Right lobe of liver (tissue), 6 donors: Measurements from ENCODE around the gene PTK7. TPM values are rescaled to one million over a fixed set of nuclear protein-coding genes. Genes with fewer than 3 reads are reported as not detected.

Source experiments
- ATAC-seq, 4 donors: fragments of 200-7000 bp; cut with Tn5 transposase; one replicate each; pipeline ENCODE4 v1.9.1; 2020; ENCODE audit warnings: mild to moderate bottlenecking in 4 of 4, moderate library complexity in 4 of 4
- DNase-seq, 3 donors: peaks; one replicate each; pipeline ENCODE4 v3.0.0-alpha.2; 2020
- H3K27ac ChIP-seq, 3 donors: fragments of 200-600 bp; one replicate each; pipeline ENCODE4 v1.8.0; 2022
- H3K27me3 ChIP-seq, 2 donors: fragments of 200-600 bp; one replicate each; pipeline ENCODE4 v1.8.0; 2022
- H3K36me3 ChIP-seq, 4 donors: fragments of 200-600 bp; sonication (generic) in 1 of 4; one replicate each; pipeline versions ENCODE4 v1.5.1 to v1.8.0; 2017 to 2022; ENCODE audit warnings: control low read depth in 1 of 4
- H3K4me1 ChIP-seq, 4 donors: fragments of 200-600 bp; sonication (generic) in 1 of 4; one replicate each; pipeline versions ENCODE4 v1.5.1 to v1.8.0; 2017 to 2022; ENCODE audit warnings: control low read depth in 1 of 4
- H3K4me3 ChIP-seq, 3 donors: fragments of 200-600 bp; one replicate each; pipeline ENCODE4 v1.8.0; 2022
- H3K9me3 ChIP-seq, 4 donors: fragments of 200-600 bp; sonication (generic) in 1 of 4; one replicate each; pipeline versions ENCODE4 v1.5.1 to v1.8.0; 2017 to 2022; ENCODE audit warnings: control low read depth in 1 of 4
- POLR2A ChIP-seq: fragments of 450-650 bp; IDR thresholded peaks from one replicate; pipeline ENCODE4 v1.6.1; 2017; ENCODE audit warnings: antibody characterized with exemption, mild to moderate bottlenecking
- WGBS: methylation state at CpG from one replicate; pipeline ENCODE4 v1.1.6; 2018; ENCODE audit warnings: low coverage, low lambda C conversion rate; ENCODE audit not compliant: insufficient coverage; ENCODE audit errors: missing lambda C conversion rate; 5-methylcytosine and 5-hydroxymethylcytosine counted together
- intact Hi-C, 2 donors: fragments of 100-400 bp; cut with DNase I; formaldehyde crosslinking; loops; one replicate each; pipeline versions ENCODE4 v1.11.2 to v1.14.1; 2022
- total RNA-seq, 6 experiments: library from RNA; depleted of rRNA in 2 of 6; stranded (reverse); fragments of >200 nt in 2 of 6; fragmentation: NEBNext Ultra II Directional in 3 of 6; extraction: Animal tissue kit (Norgen Biotek cat#: 25700) in 3 of 6; gene quantifications; one replicate each; pipeline versions ENCODE4 v1.1.0 to v1.2.4, GENCODE V29; 2016 to 2023
- TF ChIP-seq, protein P1 (sequence below), 4 donors: fragments of 200-600 bp in 3 of 4; fragments of 450-650 bp in 1 of 4; IDR thresholded peaks; one replicate each; pipeline versions ENCODE4 v1.5.1 to v1.8.0; 2016 to 2022; ENCODE audit warnings: antibody characterized with exemption in 4 of 4, mild to moderate bottlenecking in 2 of 4
- donor health status: DM: no; HTN: yes; CAD: no.
- donor health status: DM: no; HTN: no; CAD: no.
- donor health status: DM: no; HTN: no; CAD: no.
- donor health status: DM: no; HTN: yes; CAD: no.
- donor health status: DM: no; HTN: yes; CAD: no.

PTK7 gene
- total RNA-seq, 6 experiments from 2014 or later, result 0.55 to 1.8 (median 0.99) TPM

DNA sequence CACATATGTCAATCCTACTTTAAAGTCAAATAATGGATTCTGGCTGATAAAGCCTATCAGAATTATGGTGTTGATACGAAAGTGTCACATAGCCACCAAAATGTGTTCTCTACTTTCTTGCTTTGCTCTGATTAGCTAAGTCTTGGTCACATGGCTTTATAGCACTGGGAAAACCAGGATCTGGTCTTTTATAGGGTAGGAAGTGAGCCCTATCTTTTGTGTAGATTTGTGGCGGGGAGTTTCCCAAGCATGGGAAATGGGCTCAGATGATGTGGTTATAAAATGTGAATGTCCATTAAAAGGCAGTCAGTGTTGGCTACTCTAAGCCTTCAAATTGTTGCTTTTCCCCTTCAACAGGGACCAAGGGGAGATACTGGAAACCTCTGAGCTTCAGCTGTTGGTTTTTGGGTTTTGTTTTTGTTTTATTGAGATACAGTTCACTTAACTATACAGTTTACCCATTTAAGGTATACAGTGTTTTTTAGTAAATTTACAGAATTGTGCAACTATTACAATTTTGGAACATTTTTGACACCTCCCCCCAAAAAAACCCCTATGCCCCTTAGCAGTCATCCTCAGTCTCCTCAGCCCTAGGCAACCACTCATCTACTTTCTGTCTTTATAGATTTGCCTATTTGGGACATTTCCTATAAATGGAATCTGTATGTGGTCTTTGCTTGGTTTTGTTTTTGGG, 42.5 kb upstream of the PTK7 start:
- Histone ChIP-seq H3K36me3 (peaks cover 0 to 39% (median 10%) of the 10 kb centered on the region in 4 donors), H3K4me1 (peaks cover 0 to 11% (median 0%) of the 10 kb centered on the region in 4 donors), H3K27ac (no peak overlapping the region), H3K4me3 (no peak overlapping the region), H3K9me3 (no peaks in the 10 kb centered on the region), H3K27me3 (no peaks in the 10 kb centered on the region)
- DNase-seq (no peak), ATAC-seq (no peak)
- intact Hi-C loops, result no loop called here
- no peak for TF ChIP-seq POLR2A
- TF ChIP-seq, protein P1, sequence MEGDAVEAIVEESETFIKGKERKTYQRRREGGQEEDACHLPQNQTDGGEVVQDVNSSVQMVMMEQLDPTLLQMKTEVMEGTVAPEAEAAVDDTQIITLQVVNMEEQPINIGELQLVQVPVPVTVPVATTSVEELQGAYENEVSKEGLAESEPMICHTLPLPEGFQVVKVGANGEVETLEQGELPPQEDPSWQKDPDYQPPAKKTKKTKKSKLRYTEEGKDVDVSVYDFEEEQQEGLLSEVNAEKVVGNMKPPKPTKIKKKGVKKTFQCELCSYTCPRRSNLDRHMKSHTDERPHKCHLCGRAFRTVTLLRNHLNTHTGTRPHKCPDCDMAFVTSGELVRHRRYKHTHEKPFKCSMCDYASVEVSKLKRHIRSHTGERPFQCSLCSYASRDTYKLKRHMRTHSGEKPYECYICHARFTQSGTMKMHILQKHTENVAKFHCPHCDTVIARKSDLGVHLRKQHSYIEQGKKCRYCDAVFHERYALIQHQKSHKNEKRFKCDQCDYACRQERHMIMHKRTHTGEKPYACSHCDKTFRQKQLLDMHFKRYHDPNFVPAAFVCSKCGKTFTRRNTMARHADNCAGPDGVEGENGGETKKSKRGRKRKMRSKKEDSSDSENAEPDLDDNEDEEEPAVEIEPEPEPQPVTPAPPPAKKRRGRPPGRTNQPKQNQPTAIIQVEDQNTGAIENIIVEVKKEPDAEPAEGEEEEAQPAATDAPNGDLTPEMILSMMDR (IDR thresholded peaks at IDR 0.05), result no peak
- 67% methylated on average over 1 of the region's 2 CpGs for WGBS

- no peaks in the 10 kb centered on the region for H3K9me3 ChIP-seq
- no peaks in the 10 kb centered on the region for H3K27me3 ChIP-seq
- no peak overlapping the region for H3K4me3 ChIP-seq
- H3K4me1 ChIP-seq, result peaks cover 0 to 11% (median 0%) of the 10 kb centered on the region in 4 donors
- H3K27ac ChIP-seq, result no peak overlapping the region
- ATAC-seq, result no peak
- TF ChIP-seq, protein P1 (IDR thresholded peaks at IDR 0.05), result no peak
- no peak for TF ChIP-seq POLR2A
- intact Hi-C loops, result no loop called here
- peaks cover 0 to 35% (median 8%) of the 10 kb centered on the region in 4 donors for H3K36me3 ChIP-seq
- DNase-seq, result no peak
- WGBS, result 67% methylated on average over 1 of the region's 2 CpGs
Measured at GRCh38 chr6:43034190-43034525, 42.0 kb upstream of the PTK7 start.

DNA sequence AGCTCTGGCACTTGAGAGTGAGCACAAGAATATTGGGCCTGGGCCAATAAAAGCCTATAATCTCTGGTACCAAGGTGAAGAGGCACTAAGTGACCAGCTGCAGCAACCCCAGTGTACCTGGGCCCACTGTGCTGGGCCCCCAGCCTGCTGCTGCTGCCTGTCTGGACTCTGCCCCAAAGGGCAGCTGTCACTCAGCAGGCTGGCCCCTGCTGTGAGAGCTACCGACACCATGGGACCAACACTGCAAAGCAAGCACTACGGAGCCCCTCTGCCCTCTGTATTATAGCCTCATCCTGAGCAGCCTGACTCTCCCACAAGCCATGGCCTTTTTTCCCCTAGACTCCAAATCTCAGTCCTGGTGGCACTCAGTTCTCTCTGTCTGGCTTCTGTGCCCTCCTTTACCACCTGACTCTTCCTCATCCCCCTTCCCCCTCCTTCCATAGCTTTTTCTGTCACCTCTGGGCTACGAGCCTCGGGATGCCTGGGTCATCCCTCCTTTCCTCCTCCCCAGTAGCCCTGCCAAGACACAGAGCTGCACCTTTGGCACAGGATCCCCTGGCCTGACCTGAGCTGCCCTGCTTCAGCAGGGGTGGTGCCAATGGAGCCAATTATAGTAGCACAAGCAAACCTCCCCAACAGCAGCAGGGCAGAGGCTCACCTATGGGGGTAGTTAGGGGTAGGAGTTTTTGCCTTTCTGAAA, 40.5 kb upstream of the PTK7 start:
- TF ChIP-seq, protein P1 (IDR thresholded peaks at IDR 0.05), result no peak
- TF ChIP-seq POLR2A, result no peak
- DNase-seq (peak in 1 of 3 donors; percentile 77), ATAC-seq (peak; percentile 43 to 95 (median 74))
- no peaks in the 10 kb centered on the region for H3K9me3 ChIP-seq
- H3K27me3 ChIP-seq, result no peaks in the 10 kb centered on the region
- intact Hi-C loops, result no loop called here
- peaks cover 0 to 20% (median 5%) of the 10 kb centered on the region in 4 donors for H3K36me3 ChIP-seq
- no peak overlapping the region for H3K4me3 ChIP-seq
- H3K4me1 ChIP-seq, result peaks cover 0 to 11% (median 0%) of the 10 kb centered on the region in 4 donors
- 27% methylated on average over 2 of the region's 4 CpGs for WGBS
- no peak overlapping the region for H3K27ac ChIP-seq

- H3K4me1 ChIP-seq, result peaks cover 0 to 11% (median 0%) of the 10 kb centered on the region in 4 donors
- H3K36me3 ChIP-seq, result peaks cover 0 to 19% (median 7%) of the 10 kb centered on the region in 4 donors
- TF ChIP-seq POLR2A, result no peak
- TF ChIP-seq, protein P1 (IDR thresholded peaks at IDR 0.05), result no peak
- H3K4me3 ChIP-seq, result no peak overlapping the region
- no peaks in the 10 kb centered on the region for H3K9me3 ChIP-seq
- intact Hi-C loops, result no loop called here
- ATAC-seq (no peak), DNase-seq (no peak)
- H3K27me3 ChIP-seq, result no peaks in the 10 kb centered on the region
- no peak overlapping the region for H3K27ac ChIP-seq
- WGBS, result 90% methylated on average over 8 of the region's 9 CpGs
Measured at GRCh38 chr6:43036712-43037111, 39.4 kb upstream of the PTK7 start.
